Spleen (tissue), 11 donors: Measurements from ENCODE around the gene DCDC1. TPM values are rescaled to one million over a fixed set of nuclear protein-coding genes. Genes with fewer than 3 reads are reported as not detected.

ENCODE experiments used
- DNase-seq: peaks from one replicate; pipeline ENCODE4 v3.0.0-alpha.2; 2020
- H3K27ac ChIP-seq, 8 donors: fragments of 200-600 bp; sonication (generic) in 7 of 8; 1 replicate in 4 of 8; 2 replicates in 4 of 8; pipeline versions ENCODE4 v1.5.0 to v1.8.0; 2016 to 2021; ENCODE audit warnings: inconsistent platforms in 4 of 8, mild to moderate bottlenecking in 4 of 8, moderate library complexity in 1 of 8
- H3K27me3 ChIP-seq, 7 donors: fragments of 200-600 bp; sonication (generic) in 6 of 7; replicated peaks in 1 of 7; 1 replicate in 4 of 7; 2 replicates in 3 of 7; pipeline versions ENCODE4 v1.5.0 to v1.8.0; 2016 to 2021; ENCODE audit warnings: inconsistent platforms in 3 of 7, mild to moderate bottlenecking in 1 of 7
- H3K36me3 ChIP-seq, 6 donors: fragments of 200-600 bp; sonication (generic) in 5 of 6; 1 replicate in 4 of 6; 2 replicates in 2 of 6; pipeline versions ENCODE4 v1.5.0 to v1.8.0; 2016 to 2021; ENCODE audit warnings: inconsistent platforms in 2 of 6
- H3K4me1 ChIP-seq, 6 donors: fragments of 200-600 bp; sonication (generic) in 5 of 6; 1 replicate in 3 of 6; 2 replicates in 3 of 6; pipeline versions ENCODE4 v1.5.0 to v1.8.0; 2016 to 2021; ENCODE audit warnings: inconsistent platforms in 3 of 6
- H3K4me3 ChIP-seq, 8 donors: fragments of 200-600 bp; sonication (generic) in 7 of 8; 1 replicate in 4 of 8; 2 replicates in 4 of 8; pipeline versions ENCODE4 v1.5.0 to v1.8.0; 2016 to 2021; ENCODE audit warnings: inconsistent platforms in 4 of 8, mild to moderate bottlenecking in 4 of 8, moderate library complexity in 2 of 8
- H3K9me3 ChIP-seq, 8 donors: fragments of 200-600 bp; sonication (generic) in 7 of 8; 1 replicate in 4 of 8; 2 replicates in 4 of 8; pipeline versions ENCODE4 v1.5.0 to v1.8.0; 2016 to 2021; ENCODE audit warnings: inconsistent platforms in 4 of 8
- POLR2A ChIP-seq, 3 donors: fragments of 450-650 bp; IDR thresholded peaks; one replicate each; pipeline ENCODE4 v1.5.1; 2017; ENCODE audit warnings: antibody characterized with exemption in 3 of 3, mild to moderate bottlenecking in 1 of 3
- POLR2AphosphoS5 ChIP-seq, 3 donors: sonication (generic); formaldehyde crosslinking; IDR thresholded peaks; one replicate each; pipeline ENCODE4 v1.5.1; 2017; ENCODE audit warnings: antibody characterized with exemption in 3 of 3
- WGBS, 5 donors: extraction: QIAGEN DNeasy Blood & Tissue Kit in 3 of 5; methylation state at CpG; one replicate each; pipeline versions ENCODE4 v1.1.5 to v1.1.7; 2013 to 2018; 5-methylcytosine and 5-hydroxymethylcytosine counted together
- intact Hi-C: fragments of 100-400 bp; cut with DNase I; formaldehyde crosslinking; loops from one replicate; pipeline ENCODE4 v1.15.0; 2023; ENCODE audit warnings: low total_unique reads
- polyA plus RNA-seq, 3 donors: library from polyadenylated mRNA; stranded (reverse); fragments of 200-250 nt; gene quantifications; one replicate each; pipeline ENCODE4 v1.2.1, GENCODE V29; 2013
- total RNA-seq, 7 donors: library from RNA; depleted of rRNA in 3 of 7; stranded (reverse); fragments of >200 nt in 3 of 7; fragmentation: NEBNext Ultra II Directional in 4 of 7; extraction: Animal tissue kit (Norgen Biotek cat#: 25700) in 4 of 7; gene quantifications; one replicate each; pipeline versions ENCODE4 v1.1.0 to v1.2.1, GENCODE V29; 2016 to 2021
- TF ChIP-seq, protein P1 (sequence below), 11 experiments: fragments of 200-600 bp in 7 of 11; fragments of 450-650 bp in 4 of 11; sonication (generic) in 4 of 11; IDR thresholded peaks in 8 of 11; conservative IDR thresholded peaks in 3 of 11; 1 replicate in 7 of 11; 2 replicates in 4 of 11; pipeline versions ENCODE4 v1.4.0 to v1.8.0; 2016 to 2021; ENCODE audit warnings: antibody characterized with exemption in 11 of 11, inconsistent platforms in 4 of 11, mild to moderate bottlenecking in 1 of 11
- donor health status: healthy with polysubstance abuse.
- donor health status: DM: no; HTN: no; CAD: no; lungs with moderate emphysema.
- donor health status: DM: no; HTN: no; CAD: no.
- donor health status: Bipolar disorder and iron deficiency.
- donor health status: healthy.
- donor health status: DM: no; HTN: no; CAD: no.
- donor health status: DM: yes; HTN: yes; CAD: no.

Gene DCDC1
- total and polyA plus RNA-seq, 10 donors, result 0.03 to 0.88 (median 0.25) TPM; not detected in 6

DNA sequence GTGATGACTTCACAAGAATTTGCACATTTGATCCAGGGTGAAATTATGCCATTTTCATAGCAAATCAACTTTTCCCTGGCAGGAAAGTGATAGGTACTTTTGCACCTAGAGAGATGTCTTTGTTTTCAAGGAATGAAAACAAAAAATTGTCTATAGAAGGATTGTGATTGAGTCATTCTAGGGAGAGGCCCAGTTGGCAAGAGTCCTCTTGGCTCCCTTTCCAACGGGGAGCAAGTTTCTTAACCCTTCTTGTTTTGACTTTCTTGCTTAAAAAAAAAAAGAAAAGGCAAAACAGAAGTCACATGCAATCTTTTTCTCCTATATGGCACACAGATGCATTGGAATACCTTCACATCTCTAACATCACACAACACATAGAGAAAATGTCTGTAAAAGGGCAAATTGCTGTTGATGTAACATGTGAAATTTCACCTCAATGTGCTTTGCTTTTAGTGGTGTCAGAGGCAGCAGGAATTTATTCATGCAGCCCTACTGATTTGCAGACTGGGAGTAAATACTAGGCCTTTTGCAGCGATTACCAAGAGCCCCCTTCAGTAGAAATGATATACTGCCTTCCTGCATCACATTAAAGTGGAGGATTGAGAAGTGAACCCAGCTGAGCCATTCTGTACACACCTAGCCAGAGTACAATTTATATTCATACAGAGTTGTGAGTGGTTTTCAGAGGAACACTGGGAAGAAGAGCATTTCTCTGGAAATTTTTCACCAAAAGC, 492.7 kb downstream of the DCDC1 start:
- intact Hi-C loops, result no loop called here
- Histone ChIP-seq H3K27me3 (no peaks in the 10 kb centered on the region), H3K4me3 (no peak overlapping the region), H3K9me3 (no peaks in the 10 kb centered on the region), H3K27ac (no peak overlapping the region), H3K4me1 (peaks cover 0 to 4% (median 0%) of the 10 kb centered on the region in 6 donors), H3K36me3 (no peaks in the 10 kb centered on the region)
- no peak for TF ChIP-seq POLR2A (IDR thresholded peaks at IDR 0.05)
- TF ChIP-seq, protein P1, sequence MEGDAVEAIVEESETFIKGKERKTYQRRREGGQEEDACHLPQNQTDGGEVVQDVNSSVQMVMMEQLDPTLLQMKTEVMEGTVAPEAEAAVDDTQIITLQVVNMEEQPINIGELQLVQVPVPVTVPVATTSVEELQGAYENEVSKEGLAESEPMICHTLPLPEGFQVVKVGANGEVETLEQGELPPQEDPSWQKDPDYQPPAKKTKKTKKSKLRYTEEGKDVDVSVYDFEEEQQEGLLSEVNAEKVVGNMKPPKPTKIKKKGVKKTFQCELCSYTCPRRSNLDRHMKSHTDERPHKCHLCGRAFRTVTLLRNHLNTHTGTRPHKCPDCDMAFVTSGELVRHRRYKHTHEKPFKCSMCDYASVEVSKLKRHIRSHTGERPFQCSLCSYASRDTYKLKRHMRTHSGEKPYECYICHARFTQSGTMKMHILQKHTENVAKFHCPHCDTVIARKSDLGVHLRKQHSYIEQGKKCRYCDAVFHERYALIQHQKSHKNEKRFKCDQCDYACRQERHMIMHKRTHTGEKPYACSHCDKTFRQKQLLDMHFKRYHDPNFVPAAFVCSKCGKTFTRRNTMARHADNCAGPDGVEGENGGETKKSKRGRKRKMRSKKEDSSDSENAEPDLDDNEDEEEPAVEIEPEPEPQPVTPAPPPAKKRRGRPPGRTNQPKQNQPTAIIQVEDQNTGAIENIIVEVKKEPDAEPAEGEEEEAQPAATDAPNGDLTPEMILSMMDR (IDR thresholded peaks at IDR 0.05 in 8 of 11, conservative IDR thresholded peaks at IDR 0.05 in 3 of 11), result no peak
- no peak for TF ChIP-seq POLR2AphosphoS5 (IDR thresholded peaks at IDR 0.05)
- no peak for DNase-seq
- 38 to 56% (median 49%) methylated on average over 2 of the region's 2 CpGs for WGBS, 5 donors

DNA sequence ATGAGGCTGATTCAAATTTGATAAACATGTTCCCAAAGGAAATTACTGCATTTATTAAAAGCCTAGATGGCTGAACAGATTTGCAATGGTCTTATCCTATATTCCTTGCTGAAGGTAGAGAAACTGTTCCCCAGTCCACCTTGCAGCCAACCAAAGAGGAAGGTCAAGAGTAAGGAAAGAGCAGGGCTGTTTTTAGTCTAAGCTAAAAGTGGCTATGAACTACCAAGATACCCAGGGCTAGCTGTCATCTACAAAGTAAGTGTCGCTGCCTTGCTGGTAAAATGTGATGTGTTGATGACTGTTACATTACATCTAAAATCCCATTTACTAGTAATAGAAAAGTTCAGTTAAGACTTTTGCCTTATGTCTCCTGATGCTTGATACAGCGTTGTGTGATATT, 493.3 kb downstream of the DCDC1 start:
- H3K27me3 ChIP-seq, result no peaks in the 10 kb centered on the region
- H3K4me1 ChIP-seq, result peaks cover 0 to 4% (median 0%) of the 10 kb centered on the region in 6 donors
- no peak for DNase-seq
- H3K36me3 ChIP-seq, result no peaks in the 10 kb centered on the region
- H3K4me3 ChIP-seq, result no peak overlapping the region
- intact Hi-C loops, result no loop called here
- H3K27ac ChIP-seq, result no peak overlapping the region
- no peak for TF ChIP-seq POLR2A (IDR thresholded peaks at IDR 0.05)
- TF ChIP-seq POLR2AphosphoS5 (IDR thresholded peaks at IDR 0.05), result no peak
- TF ChIP-seq, protein P1 (IDR thresholded peaks at IDR 0.05 in 8 of 11, conservative IDR thresholded peaks at IDR 0.05 in 3 of 11), result no peak
- H3K9me3 ChIP-seq, result no peaks in the 10 kb centered on the region
- WGBS, 5 donors, result 89 to 98% (median 91%) methylated on average over 2 of the region's 2 CpGs

DNA sequence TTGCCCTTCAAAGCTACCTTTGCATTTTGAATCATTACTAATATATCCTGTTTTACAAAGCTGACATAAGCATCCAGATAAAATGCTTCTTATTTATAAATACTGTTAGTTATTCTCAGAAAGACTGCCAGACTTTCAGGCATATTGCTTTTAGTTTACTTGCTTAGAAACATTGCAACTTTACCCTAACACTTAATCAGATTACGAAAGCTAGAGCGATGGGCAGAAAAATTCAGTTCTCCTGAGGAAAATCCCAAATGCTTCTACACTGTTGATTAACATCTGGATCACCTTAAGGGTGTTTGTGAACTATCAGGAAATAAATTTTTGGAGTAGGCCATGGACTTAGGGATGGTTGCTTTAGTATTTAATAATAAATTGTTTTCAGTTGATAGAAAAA, 493.7 kb downstream of the DCDC1 start:
- Histone ChIP-seq H3K27me3 (no peaks in the 10 kb centered on the region), H3K4me1 (peaks cover 0 to 4% (median 0%) of the 10 kb centered on the region in 6 donors), H3K4me3 (no peak overlapping the region), H3K9me3 (no peaks in the 10 kb centered on the region), H3K36me3 (no peaks in the 10 kb centered on the region), H3K27ac (no peak overlapping the region)
- TF ChIP-seq POLR2A (IDR thresholded peaks at IDR 0.05), result no peak
- TF ChIP-seq POLR2AphosphoS5 (IDR thresholded peaks at IDR 0.05), result no peak
- TF ChIP-seq, protein P1 (IDR thresholded peaks at IDR 0.05 in 8 of 11, conservative IDR thresholded peaks at IDR 0.05 in 3 of 11), result no peak
- WGBS, 5 donors, result 89 to 97% (median 96%) methylated on average over 2 of the region's 2 CpGs
- no peak for DNase-seq
- intact Hi-C loops, result no loop called here

DNA sequence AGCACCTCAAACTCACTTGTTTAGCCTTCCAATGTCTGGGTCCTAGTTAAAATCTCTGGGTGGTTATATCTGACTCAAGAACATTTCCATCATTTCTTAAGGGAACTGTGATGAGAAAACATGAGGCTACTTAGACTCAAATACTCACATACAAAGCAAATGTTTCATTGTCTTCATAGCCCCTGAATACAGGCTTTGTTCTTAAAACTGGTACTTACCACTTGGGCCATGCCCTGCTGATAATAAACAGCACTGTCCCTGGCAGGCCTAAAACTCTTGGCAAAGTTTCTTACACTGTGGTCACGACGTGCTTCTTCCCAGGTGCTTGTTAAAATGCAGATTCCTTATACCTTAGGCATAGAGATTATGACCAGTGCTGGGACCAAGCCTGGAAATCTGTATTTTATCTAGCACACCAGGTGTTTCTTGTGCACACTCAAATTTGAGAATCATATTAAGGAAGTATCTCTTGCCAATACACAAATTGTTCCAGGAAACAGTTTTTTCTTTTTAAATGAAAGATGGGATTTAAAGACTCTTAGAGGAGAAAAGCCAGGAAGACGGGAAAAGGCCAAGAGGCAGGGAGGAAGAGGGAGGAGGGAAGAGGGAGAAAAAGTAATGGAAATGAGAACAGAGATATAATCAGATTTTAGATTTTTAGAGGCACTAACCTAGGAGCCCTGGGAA, 495.5 kb downstream of the DCDC1 start:
- Histone ChIP-seq H3K27ac (no peak overlapping the region), H3K4me1 (no peaks in the 10 kb centered on the region), H3K4me3 (no peak overlapping the region), H3K27me3 (no peaks in the 10 kb centered on the region), H3K9me3 (no peaks in the 10 kb centered on the region), H3K36me3 (no peaks in the 10 kb centered on the region)
- no peak for DNase-seq
- WGBS, 5 donors, result 47 to 60% (median 49%) methylated on average over 3 of the region's 3 CpGs
- intact Hi-C loops, result no loop called here
- TF ChIP-seq, protein P1 (IDR thresholded peaks at IDR 0.05 in 8 of 11, conservative IDR thresholded peaks at IDR 0.05 in 3 of 11), result no peak
- no peak for TF ChIP-seq POLR2A (IDR thresholded peaks at IDR 0.05)
- no peak for TF ChIP-seq POLR2AphosphoS5 (IDR thresholded peaks at IDR 0.05)
